Stimulated activated naive B cell treated with anti-CD40 and anti-IgM and Interleukin-4, amounts not matched to agents 10 μg/mL and 1 μg/mL and 100 μg/mL, for 72 hours (primary cell): ENCODE results near the gene CHIA.

Experiments used
- ATAC-seq, 2 donors: fragments of 150-1000 bp; cut with Tn5 transposase; replicated peaks; 2 replicates each; pipeline ENCODE4 v1.10.0; 2021; ENCODE audit warnings: moderate library complexity in 1 of 2
- DNase-seq: peaks from one replicate; pipeline ENCODE4 v3.0.0; 2021
- H3K27ac Mint-ChIP-seq: one replicate; pipeline ENCODE4 v1.8.0; 2022; ENCODE audit warnings: mild to moderate bottlenecking, mixed read lengths
- H3K27me3 Mint-ChIP-seq, 2 donors: one replicate each; pipeline ENCODE4 v1.8.0; 2022; ENCODE audit warnings: mixed read lengths in 2 of 2
- H3K36me3 Mint-ChIP-seq, 2 donors: one replicate each; pipeline ENCODE4 v1.8.0; 2022; ENCODE audit warnings: mixed read lengths in 2 of 2, mild to moderate bottlenecking in 1 of 2
- H3K4me1 Mint-ChIP-seq, 2 donors: one replicate each; pipeline ENCODE4 v1.8.0; 2022; ENCODE audit warnings: mixed read lengths in 2 of 2, mild to moderate bottlenecking in 1 of 2
- H3K4me3 Mint-ChIP-seq, 2 donors: one replicate each; pipeline ENCODE4 v1.8.0; 2022; ENCODE audit warnings: mild to moderate bottlenecking in 2 of 2, mixed read lengths in 2 of 2, moderate library complexity in 1 of 2
- H3K9me3 Mint-ChIP-seq, 2 donors: one replicate each; pipeline ENCODE4 v1.8.0; 2022; ENCODE audit warnings: mixed read lengths in 2 of 2, mild to moderate bottlenecking in 1 of 2

CHIA gene

DNA sequence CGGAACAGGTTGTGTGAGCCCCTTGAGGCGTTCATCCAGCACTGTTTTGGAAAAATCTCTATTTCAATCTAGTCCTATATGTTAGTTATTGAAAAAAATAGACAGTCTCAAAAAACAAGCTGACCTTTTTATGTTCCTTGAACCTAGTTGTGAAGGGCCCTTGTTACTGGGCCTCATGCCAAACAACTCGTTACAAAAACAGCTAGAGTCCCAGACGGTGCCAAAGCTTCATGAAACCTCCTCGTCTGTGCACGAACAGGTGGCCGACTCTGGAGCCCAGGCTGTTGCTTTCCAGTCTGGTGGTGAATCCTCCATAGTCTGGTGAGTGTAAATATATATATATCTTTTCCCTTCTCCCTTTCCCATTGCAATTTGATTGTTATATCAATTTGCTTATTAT is at the start of gene CHIA:
TSS of gene CHIA (plus strand) at position 222 of the 400 bp plus-strand sequence. CDS start 19,617 bp downstream, outside the sequence.
- DNase-seq (no peak), ATAC-seq (no peak)
- H3K9me3 Mint-ChIP-seq, result peaks cover 0 to 5% of the 10 kb centered on the region in 2 donors
- no peaks in the 10 kb centered on the region for H3K27me3 Mint-ChIP-seq
- H3K4me1 Mint-ChIP-seq, result no peaks in the 10 kb centered on the region
- no peak within 1 kb of the TSS for H3K4me3 Mint-ChIP-seq
- no peaks in the 10 kb centered on the region for H3K36me3 Mint-ChIP-seq
- no peak within 1 kb of the TSS for H3K27ac Mint-ChIP-seq

DNA sequence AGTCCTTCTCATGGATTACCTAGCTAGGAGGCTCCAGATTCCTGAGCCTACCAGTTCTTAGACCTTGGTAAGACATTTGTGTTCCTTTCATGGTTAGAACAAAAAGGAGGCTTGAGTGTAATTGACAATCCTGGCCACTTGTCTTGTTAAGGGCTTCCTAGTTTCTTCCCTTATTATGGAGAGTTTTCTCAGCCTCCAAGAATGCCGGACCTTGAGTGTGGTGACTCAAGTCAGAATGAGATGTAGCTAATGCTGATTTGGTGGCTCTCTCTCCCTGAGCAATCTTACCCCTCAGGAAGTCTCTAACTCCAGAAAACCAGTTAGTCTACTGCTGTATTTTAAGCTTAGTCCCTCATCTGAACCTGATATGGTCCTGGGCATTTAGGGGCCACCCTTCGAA is 48.9 kb upstream of the CHIA start:
- DNase-seq (no peak), ATAC-seq (no peak)
- H3K27me3 Mint-ChIP-seq, result no peaks in the 10 kb centered on the region
- H3K4me3 Mint-ChIP-seq, result no peak overlapping the region
- H3K36me3 Mint-ChIP-seq, result peaks cover 13 to 50% of the 10 kb centered on the region in 2 donors
- H3K9me3 Mint-ChIP-seq, result no peaks in the 10 kb centered on the region
- peaks cover 8% of the 10 kb centered on the region in 2 donors for H3K4me1 Mint-ChIP-seq
- no peak overlapping the region for H3K27ac Mint-ChIP-seq

DNA sequence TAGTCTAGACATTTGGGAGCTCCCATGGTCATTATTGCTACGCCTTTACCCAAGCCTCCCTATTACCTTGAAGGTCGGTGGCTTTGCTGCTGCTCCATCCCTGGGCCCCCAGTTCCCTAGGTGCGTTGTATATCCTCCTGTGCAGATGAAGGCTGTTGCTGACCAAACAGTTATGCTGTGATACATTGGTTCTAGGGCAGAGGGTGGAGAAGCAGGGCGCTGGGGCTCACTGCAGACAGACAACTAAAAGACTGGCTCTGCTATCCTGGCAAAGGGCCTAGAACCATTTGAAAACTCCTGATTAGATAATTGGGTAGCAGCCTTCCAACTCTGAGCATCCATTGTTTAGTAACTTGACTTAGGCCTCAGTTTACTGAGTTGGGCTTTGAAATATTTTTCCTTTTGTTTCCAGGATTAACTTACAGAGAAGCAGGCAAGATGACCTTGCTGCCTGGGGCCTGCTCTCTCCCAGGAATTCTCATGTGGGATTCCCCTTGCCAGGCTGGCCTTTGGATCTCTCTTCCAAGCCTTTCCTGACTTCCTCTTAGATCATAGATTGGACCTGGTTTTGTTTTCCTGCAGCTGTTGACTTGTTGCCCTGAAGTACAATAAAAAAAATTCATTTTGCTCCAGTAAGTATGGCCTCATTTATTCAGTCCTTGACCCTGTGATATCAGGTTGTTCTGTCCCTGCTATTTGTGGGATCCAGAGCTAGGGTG is 47.7 kb upstream of the CHIA start:
- H3K36me3 Mint-ChIP-seq, result peaks cover 13 to 43% of the 10 kb centered on the region in 2 donors
- no peaks in the 10 kb centered on the region for H3K27me3 Mint-ChIP-seq
- no peak overlapping the region for H3K27ac Mint-ChIP-seq
- no peak overlapping the region for H3K4me3 Mint-ChIP-seq
- ATAC-seq (no peak), DNase-seq (no peak)
- H3K9me3 Mint-ChIP-seq, result no peaks in the 10 kb centered on the region
- H3K4me1 Mint-ChIP-seq, result peaks cover 7 to 8% of the 10 kb centered on the region in 2 donors

DNA sequence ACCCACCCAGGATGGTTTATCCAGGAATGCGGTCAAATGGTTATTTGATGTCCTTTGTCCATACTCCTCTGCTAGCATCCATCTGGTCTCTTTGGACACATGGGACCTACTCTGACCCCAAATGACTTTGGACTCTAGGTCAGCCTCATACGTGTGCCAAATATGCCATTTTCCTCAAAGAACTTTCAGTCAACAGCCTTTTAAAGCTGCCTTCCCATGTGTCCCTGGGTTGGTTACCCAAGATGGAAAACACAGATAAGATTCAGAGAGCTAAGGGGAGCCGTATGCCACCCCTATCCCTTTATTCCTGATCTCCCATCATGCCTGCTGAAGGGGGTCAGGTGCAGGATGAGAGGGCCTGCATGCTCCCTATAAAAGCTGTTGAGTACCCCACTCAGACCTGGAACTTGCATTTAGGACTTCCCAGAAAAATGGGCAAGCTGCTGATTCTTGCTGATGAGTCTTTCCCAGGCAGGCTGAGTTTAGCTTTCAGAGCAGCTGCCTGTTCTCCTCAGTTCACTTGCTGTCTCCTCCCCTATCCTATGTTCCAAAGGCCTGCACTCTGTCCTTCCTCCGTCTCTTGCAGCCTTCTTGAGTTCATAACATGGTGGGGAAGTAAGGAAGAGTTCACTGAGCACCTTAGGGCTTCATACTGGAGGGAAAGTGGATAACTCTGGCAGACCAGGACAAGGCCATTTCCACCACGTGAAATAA is 43.4 kb upstream of the CHIA start:
- no peak for ATAC-seq
- Mint-ChIP-seq H3K4me3 (no peak overlapping the region), H3K27ac (peak overlapping the region; percentile 10), H3K4me1 (peaks cover 2 to 5% of the 10 kb centered on the region in 2 donors), H3K27me3 (peaks cover 0 to 5% of the 10 kb centered on the region in 2 donors), H3K36me3 (peaks cover 7 to 14% of the 10 kb centered on the region in 2 donors), H3K9me3 (no peaks in the 10 kb centered on the region)
- no peak for DNase-seq

DNA sequence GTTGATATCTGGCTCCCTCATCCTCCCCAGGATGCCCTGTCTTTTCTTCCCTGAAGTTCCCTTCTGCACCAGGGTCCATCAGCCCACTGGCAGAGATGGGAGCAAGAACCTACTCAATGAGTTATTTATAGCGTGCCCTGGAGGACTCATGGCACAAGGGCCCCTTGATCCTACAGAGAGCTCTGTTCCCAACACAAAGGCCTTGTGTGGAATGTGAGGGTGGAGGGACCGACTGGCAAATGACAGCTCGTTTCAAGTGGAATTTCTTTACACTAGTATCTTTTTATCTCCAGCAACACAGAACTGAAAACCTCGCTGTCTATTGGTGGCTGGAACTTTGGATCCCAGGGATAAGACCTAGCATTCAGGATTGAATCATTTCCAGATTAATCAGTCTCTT is 40.7 kb upstream of the CHIA start:
- no peak for DNase-seq
- Mint-ChIP-seq H3K4me1 (peaks cover 2 to 5% of the 10 kb centered on the region in 2 donors), H3K9me3 (no peaks in the 10 kb centered on the region)

DNA sequence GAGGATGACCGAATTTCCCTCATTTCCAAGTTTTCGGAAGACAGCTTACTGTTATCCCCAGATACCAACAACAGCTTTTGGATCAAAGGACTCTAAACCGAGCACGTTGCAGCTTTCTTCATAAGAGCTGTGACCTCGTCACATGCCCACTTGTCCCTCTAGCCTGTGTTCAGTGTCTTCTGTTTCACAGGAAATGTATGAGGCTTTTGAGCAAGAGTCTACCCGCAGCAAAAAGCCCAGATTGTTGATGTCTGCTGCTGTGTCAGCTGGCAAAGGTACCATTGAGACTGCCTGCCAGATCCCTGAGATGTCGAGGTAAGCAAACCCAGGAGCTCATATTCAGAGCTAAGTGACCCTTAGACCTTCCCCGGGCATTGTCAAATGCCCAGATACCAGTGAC is 39.1 kb upstream of the CHIA start:
- Mint-ChIP-seq H3K9me3 (no peaks in the 10 kb centered on the region), H3K36me3 (no peaks in the 10 kb centered on the region), H3K4me1 (peaks cover 2 to 5% of the 10 kb centered on the region in 2 donors), H3K4me3 (no peak overlapping the region), H3K27me3 (peaks cover 14 to 21% of the 10 kb centered on the region in 2 donors), H3K27ac (no peak overlapping the region)
- ATAC-seq (no peak), DNase-seq (no peak)

More for the DNA sequence above, 40.7 kb upstream of the CHIA start:
- peaks cover 6 to 14% of the 10 kb centered on the region in 2 donors for H3K27me3 Mint-ChIP-seq
- no peak overlapping the region for H3K27ac Mint-ChIP-seq
- no peak for ATAC-seq
- no peak overlapping the region for H3K4me3 Mint-ChIP-seq
- H3K36me3 Mint-ChIP-seq, result no peaks in the 10 kb centered on the region

DNA sequence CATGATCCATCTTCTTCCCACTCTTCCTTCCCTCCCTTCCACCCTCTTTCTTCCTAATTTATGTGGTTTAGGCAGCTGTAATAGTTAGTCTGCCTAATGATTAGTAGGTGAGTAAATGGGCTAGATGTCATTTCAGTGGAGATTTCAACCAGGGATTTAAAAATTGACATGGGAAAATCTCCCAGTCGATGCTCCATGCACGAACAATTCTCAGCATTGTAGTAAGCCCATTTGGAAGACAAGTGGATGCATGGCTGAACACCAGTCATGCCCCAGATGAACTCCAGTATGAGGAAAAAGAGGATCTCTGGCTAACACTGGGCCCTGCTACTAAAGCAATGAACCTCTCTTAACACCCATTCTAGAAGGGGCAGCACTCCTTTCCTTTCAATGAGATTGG is 37.9 kb upstream of the CHIA start:
- H3K4me3 Mint-ChIP-seq, result no peak overlapping the region
- ATAC-seq, result no peak
- H3K27me3 Mint-ChIP-seq, result peaks cover 14 to 21% of the 10 kb centered on the region in 2 donors
- DNase-seq, result no peak
- H3K27ac Mint-ChIP-seq, result no peak overlapping the region
- H3K9me3 Mint-ChIP-seq, result no peaks in the 10 kb centered on the region
- H3K36me3 Mint-ChIP-seq, result no peaks in the 10 kb centered on the region
- peaks cover 2 to 5% of the 10 kb centered on the region in 2 donors for H3K4me1 Mint-ChIP-seq

DNA sequence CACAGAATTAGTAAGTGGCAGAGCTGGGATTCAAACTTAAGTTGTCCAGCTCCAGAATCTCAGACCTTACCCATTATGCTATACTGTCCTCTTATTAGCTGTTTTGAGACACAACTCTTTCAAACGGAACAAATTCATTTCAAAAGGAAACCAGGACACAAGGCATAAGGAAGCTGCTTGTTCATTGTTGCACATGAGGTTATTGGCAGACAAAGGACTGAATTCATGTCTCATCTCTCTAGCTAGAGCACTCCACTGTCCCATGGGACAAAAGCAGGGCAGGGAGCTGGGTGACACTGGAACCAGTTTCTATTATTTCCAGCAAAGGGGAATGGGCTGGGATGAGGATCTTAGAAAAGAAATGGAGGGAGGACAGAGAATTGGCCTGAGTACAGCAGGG is 36.8 kb upstream of the CHIA start:
- Mint-ChIP-seq H3K27me3 (peaks cover 14 to 21% of the 10 kb centered on the region in 2 donors), H3K36me3 (no peaks in the 10 kb centered on the region), H3K9me3 (no peaks in the 10 kb centered on the region), H3K27ac (no peak overlapping the region), H3K4me3 (no peak overlapping the region), H3K4me1 (peaks cover 0 to 5% of the 10 kb centered on the region in 2 donors)
- DNase-seq (no peak), ATAC-seq (no peak)

DNA sequence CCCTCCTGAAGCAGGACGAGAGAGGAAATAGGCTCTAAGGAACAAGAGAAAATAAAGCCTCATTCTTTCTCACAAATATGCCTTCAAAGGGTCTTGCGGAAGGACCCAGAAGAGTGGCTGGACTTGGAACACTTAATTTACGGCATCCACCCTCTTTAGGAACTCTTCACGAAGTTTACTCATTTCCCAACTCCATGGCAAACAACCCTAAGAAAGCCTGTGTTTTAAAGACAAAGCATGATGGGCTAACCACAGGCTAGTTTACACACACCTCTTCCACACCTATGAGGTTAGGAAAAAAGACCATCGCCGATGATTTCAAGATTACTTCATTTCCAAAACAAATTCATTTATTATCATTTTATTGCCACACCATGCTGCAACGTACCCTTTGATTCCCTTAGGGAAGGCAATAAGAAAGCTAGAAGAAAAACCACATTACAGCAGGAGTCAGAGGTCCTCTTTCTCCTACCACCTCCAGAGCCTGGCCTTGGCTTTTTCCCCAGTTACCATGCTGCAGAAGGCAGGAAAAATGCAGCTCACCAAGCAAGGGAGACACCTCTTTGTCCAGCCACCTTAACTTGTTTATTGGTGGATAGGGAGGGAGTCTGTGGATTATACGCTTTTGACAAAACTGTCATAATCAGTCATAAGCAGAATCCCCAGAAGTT is 33.5 kb upstream of the CHIA start:
- H3K27ac Mint-ChIP-seq, result peak overlapping the region; percentile 31
- H3K9me3 Mint-ChIP-seq, result no peaks in the 10 kb centered on the region
- ATAC-seq, result no peak
- no peak for DNase-seq
- no peak overlapping the region for H3K4me3 Mint-ChIP-seq
- H3K4me1 Mint-ChIP-seq, result peaks cover 0 to 2% of the 10 kb centered on the region in 2 donors
- peaks cover 14 to 17% of the 10 kb centered on the region in 2 donors for H3K27me3 Mint-ChIP-seq
- H3K36me3 Mint-ChIP-seq, result no peaks in the 10 kb centered on the region

DNA sequence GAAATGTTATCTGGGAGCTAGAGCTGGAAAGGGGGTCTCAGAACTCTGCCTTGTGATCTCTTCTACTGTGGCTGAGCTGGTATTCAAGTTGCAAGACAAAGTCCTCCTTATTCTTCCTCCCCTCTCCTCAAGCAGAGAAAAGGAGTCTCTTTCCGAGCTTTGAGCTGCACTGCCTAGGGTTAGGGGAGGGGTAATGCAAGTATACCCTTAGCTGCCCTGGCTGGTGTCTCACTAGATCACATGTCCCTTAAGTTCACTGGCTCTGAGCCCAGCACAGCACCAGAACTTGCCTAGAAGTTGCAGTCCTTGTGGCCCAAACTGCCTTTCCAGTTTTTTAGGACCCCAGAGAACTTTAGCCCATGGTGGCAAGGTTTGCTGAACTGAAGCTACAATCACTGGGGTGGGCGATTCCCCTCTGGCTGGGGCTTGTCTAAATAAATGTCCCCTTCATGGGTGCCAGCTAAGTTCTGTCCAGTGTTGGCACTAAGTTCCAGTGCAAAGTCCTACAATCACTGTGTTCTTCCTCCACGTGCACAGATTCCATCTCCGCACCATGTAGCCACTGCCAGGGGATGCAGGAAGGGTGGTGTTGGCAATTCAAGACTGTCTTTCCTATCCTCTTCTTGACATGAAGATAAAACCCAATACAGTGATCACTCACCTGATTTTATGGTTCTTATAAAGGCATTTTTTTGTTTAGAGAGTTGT is 22.7 kb upstream of the CHIA start:
- peaks cover 14 to 17% of the 10 kb centered on the region in 2 donors for H3K9me3 Mint-ChIP-seq
- no peak overlapping the region for H3K4me3 Mint-ChIP-seq
- H3K27me3 Mint-ChIP-seq, result peaks cover 44 to 70% of the 10 kb centered on the region in 2 donors
- peaks cover 6 to 10% of the 10 kb centered on the region in 2 donors for H3K36me3 Mint-ChIP-seq
- no peak for DNase-seq
- no peak overlapping the region for H3K27ac Mint-ChIP-seq
- ATAC-seq, result no peak
- H3K4me1 Mint-ChIP-seq, result peaks cover 12 to 20% of the 10 kb centered on the region in 2 donors

DNA sequence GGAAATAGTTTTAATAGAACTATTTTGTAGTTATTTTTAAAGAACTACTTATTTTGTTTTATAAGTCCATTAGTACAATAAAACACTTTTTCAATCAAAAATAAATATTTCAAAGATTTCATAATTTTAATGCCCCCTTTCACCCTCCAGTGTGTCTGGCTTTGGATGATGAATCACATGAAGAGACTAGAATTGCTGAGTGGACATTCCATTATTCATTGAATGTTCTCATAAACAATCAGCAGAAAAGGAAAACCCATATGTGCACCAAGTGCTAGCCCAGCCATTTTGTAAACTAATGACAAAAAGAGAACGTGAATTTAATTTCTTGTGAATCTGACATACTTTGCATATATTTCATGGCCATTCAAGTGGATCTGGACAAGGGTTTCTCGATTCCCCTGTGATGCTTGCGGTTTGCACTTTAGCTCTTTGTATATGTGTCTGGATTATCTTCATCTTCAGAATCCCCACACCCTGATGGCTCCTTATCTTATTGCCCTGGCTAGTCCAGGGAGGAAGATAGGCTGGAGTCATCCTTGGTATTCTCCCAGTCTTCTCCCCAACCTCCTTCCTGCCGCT is 20.7 kb upstream of the CHIA start:
- peaks cover 37 to 69% of the 10 kb centered on the region in 2 donors for H3K27me3 Mint-ChIP-seq
- H3K9me3 Mint-ChIP-seq, result peaks cover 8 to 13% of the 10 kb centered on the region in 2 donors
- no peak overlapping the region for H3K4me3 Mint-ChIP-seq
- DNase-seq, result no peak
- no peak for ATAC-seq
- H3K27ac Mint-ChIP-seq, result no peak overlapping the region
- H3K36me3 Mint-ChIP-seq, result peaks cover 6 to 10% of the 10 kb centered on the region in 2 donors
- H3K4me1 Mint-ChIP-seq, result peaks cover 13 to 25% of the 10 kb centered on the region in 2 donors

DNA sequence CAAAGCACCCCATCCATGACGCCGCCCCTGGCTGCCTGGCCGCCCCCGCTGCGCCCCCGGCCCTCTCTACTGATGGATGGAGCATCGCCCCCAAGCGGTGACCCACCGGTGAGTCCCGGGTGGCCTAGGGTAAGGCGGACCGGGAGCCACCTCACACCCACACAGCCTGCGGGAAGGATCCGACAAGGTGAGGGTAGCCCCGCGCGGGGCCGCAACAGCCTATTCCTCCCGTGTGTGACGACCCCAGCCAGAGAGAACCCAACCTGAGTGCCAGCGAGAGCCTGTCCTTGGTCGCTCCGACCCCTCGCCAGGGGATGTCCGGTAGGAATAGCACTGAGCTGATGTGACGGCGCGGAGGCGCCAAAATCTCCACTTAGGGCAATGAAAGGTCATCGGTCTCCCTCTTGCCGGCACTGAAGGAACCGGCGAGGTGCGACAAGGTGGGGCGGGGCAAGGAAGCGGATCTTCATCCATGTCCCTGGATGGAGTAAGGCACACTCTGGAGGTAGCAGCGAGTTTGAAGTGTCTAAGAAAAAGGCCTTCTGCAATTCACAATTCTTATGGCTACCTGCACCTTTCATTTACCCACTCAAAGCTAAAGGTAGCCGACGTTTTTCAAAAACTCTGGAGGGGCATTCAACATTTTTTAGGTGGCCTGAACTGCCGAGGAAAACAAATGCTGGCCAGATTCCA is 19.7 kb upstream of the CHIA start:
- H3K27me3 Mint-ChIP-seq, result peaks cover 30 to 67% of the 10 kb centered on the region in 2 donors
- peaks cover 4 to 6% of the 10 kb centered on the region in 2 donors for H3K36me3 Mint-ChIP-seq
- peaks cover 13 to 25% of the 10 kb centered on the region in 2 donors for H3K4me1 Mint-ChIP-seq
- ATAC-seq, result peak; percentile 36 to 43
- H3K4me3 Mint-ChIP-seq, result peak overlapping the region; percentile 79 to 80
- H3K9me3 Mint-ChIP-seq, result peaks cover 4 to 6% of the 10 kb centered on the region in 2 donors
- no peak for DNase-seq
- peak overlapping the region; percentile 65 for H3K27ac Mint-ChIP-seq

DNA sequence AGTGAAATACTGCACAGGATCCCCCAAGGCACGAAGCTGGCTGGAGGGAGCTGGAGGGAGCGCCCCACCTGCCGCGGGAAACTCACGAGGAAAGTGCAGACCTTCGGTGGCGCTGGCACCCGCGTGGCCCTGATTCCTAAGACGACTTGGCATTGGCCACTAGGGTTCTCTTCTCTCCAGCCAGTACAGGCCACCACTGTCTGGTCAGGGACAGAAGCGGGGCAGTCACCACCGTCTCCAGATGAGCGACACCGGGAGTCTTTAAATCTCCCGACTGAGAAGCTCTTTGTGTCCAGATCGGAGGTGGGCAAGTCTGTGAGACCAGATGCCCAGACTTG is 19.2 kb upstream of the CHIA start:
- peaks cover 1 to 3% of the 10 kb centered on the region in 2 donors for H3K36me3 Mint-ChIP-seq
- H3K27ac Mint-ChIP-seq, result peak overlapping the region; percentile 44
- peak overlapping the region; percentile 79 to 80 for H3K4me3 Mint-ChIP-seq

More for the DNA sequence above, 19.2 kb upstream of the CHIA start:
- peak in 1 of 2 donors; percentile 23 for ATAC-seq
- H3K4me1 Mint-ChIP-seq, result peaks cover 17 to 25% of the 10 kb centered on the region in 2 donors
- H3K9me3 Mint-ChIP-seq, result peaks cover 1 to 3% of the 10 kb centered on the region in 2 donors
- DNase-seq, result no peak
- peaks cover 24 to 62% of the 10 kb centered on the region in 2 donors for H3K27me3 Mint-ChIP-seq
